ENCODE results near the gene CLDN19.

CLDN19 gene

DNA sequence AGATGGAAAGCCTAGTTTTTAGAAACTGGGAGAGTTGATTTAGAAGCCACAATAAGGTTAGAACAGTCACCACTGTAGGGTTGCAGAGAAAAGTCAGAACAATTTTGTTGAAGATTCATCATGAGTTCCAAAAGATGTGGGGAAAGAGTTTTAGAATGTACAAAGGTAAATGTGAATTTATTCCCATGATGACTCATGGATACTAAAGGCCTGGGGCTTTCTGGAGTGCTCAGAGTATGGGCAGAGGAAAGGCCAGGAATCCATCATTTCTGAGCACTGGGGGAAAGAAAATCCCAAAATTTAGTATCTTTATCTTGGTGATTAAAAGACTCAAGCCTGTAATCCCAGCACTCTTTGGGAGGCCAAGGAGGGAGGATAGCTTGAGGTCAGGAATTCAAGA is 40.0 kb downstream of the CLDN19 start:
- H3K4me1 ChIP-seq (ENCODE audit: control insufficient read depth, insufficient read depth, low read length, poor library complexity, severe bottlenecking) = no peaks in the 10 kb centered on the region
- H3K36me3 ChIP-seq (ENCODE audit: control insufficient read depth, insufficient read depth, low read length) = peaks cover 98% of the 10 kb centered on the region
- no peaks in the 10 kb centered on the region for H3K9me3 ChIP-seq (ENCODE audit: control insufficient read depth, low read length)
- H3K4me3 ChIP-seq (ENCODE audit: extremely low read depth, insufficient read depth, low read length, poor library complexity, severe bottlenecking) = no peak overlapping the region
- H3K27ac ChIP-seq (ENCODE audit: low read depth, low read length, severe bottlenecking) = no peak overlapping the region

DNA sequence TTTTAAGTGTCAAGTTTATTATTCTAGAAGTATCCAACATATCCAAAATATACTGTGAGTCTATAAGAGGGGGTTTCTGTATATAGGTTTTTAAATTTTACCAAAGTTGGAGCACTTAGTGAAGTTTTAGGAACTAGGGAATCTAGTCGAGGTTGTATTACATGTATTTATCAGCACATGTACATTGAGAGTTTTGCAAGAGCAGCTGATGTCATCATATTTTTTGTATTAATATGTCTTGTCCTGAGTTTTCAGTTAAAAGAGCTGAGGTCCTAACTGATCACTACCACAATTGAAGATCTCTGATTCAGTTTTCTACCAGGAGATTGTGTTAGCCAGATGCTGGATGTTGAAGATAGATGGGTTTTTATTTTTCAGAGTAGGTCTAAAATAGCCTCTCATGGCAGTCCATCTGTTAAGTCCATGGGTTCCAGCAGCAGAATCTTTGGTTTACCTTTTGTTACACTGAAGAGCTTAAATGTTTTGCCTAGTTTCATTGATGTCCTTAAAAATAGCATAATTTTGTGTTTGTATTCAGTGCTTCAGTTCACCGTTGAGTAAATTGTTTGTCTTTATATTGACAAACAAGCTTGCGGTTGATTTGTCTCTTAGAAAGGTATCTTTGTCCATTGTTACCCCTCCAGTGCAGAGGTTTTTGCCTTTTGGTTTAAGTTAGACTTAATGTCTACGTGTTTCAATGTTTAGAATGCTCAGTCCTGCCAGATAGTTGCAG is 41.8 kb downstream of the CLDN19 start:
- 100% methylated on average over 2 to 3 of the region's 4 CpGs for WGBS, 2 experiments (ENCODE audit: insufficient coverage in 2 of 2)
- H3K4me3 ChIP-seq (ENCODE audit: extremely low read depth, insufficient read depth, low read length, poor library complexity, severe bottlenecking) = no peak overlapping the region
- no peaks in the 10 kb centered on the region for H3K9me3 ChIP-seq (ENCODE audit: control insufficient read depth, low read length)
- H3K36me3 ChIP-seq (ENCODE audit: control insufficient read depth, insufficient read depth, low read length) = peaks cover 98% of the 10 kb centered on the region
- H3K4me1 ChIP-seq (ENCODE audit: control insufficient read depth, insufficient read depth, low read length, poor library complexity, severe bottlenecking) = no peaks in the 10 kb centered on the region
- no peak overlapping the region for H3K27ac ChIP-seq (ENCODE audit: low read depth, low read length, severe bottlenecking)

DNA sequence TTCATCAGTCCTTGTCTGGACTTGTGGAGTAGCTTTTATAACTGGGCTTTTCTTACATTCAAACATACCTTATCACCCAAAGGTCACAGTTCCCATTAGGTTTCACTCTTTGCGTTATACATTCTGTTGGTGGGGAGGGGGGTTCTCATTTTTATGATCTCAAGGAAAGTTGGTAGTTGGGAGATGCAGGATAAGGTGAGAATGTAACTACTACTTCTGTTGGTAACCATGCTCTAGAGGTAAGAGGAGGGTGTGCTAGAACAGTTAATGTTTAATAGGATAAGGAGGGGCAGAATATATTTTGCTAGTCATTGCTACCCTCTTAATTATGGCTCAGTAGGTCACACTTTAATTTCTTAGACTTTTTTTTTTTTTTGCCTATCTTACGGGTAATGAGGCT is 47.1 kb downstream of the CLDN19 start:
- Histone ChIP-seq H3K4me1 (ENCODE audit: control insufficient read depth, insufficient read depth, low read length, poor library complexity, severe bottlenecking) (no peaks in the 10 kb centered on the region), H3K9me3 (ENCODE audit: control insufficient read depth, low read length) (no peaks in the 10 kb centered on the region), H3K4me3 (ENCODE audit: extremely low read depth, insufficient read depth, low read length, poor library complexity, severe bottlenecking) (no peak overlapping the region), H3K36me3 (ENCODE audit: control insufficient read depth, insufficient read depth, low read length) (peaks cover 86% of the 10 kb centered on the region), H3K27ac (ENCODE audit: low read depth, low read length, severe bottlenecking) (no peak overlapping the region)
- no CpG with 5 or more reads among the region's 2 CpGs for WGBS, 2 experiments (ENCODE audit: insufficient coverage in 2 of 2)

DNA sequence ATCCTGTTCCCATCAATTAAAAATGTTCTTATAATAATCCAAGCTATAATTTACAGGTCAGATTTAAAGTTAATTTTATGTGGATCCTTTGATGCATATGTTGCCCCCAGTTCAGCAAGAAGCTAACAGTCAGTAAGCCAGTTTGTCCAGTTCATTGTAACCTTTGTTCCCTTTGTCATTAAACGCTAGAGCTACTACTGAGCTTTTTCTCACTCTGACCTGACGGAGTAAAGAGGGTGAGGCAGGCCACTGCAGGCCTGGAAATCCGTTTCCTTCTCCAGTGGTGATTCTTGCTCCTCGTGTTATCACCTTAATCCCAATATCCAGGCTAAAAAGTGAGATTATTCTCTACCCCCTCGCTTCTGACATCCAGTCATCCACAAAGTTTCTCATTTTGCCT is 47.6 kb downstream of the CLDN19 start:
- 41 to 56% methylated on average over 5 of the region's 5 CpGs for WGBS, 2 experiments (ENCODE audit: insufficient coverage in 2 of 2)
- Histone ChIP-seq H3K9me3 (ENCODE audit: control insufficient read depth, low read length) (no peaks in the 10 kb centered on the region), H3K4me1 (ENCODE audit: control insufficient read depth, insufficient read depth, low read length, poor library complexity, severe bottlenecking) (no peaks in the 10 kb centered on the region), H3K4me3 (ENCODE audit: extremely low read depth, insufficient read depth, low read length, poor library complexity, severe bottlenecking) (no peak overlapping the region), H3K36me3 (ENCODE audit: control insufficient read depth, insufficient read depth, low read length) (peaks cover 86% of the 10 kb centered on the region), H3K27ac (ENCODE audit: low read depth, low read length, severe bottlenecking) (no peak overlapping the region)

DNA sequence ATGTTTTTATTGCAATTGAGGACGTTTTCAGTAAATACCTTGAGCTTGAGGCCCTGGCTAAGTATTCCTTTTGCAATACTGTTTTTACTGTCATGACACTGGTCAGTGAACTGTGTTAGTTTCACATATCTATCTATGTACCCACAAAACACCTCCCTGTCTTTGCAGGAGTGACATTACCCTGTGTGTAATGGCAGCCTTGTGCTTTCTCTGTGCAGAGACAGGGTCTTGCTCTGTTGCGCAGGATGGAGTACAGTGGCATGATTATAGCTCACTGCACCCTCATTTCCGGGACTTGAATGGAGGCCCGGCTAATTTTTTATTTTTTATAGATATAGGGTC is 48.9 kb downstream of the CLDN19 start:
- no peaks in the 10 kb centered on the region for H3K9me3 ChIP-seq (ENCODE audit: control insufficient read depth, low read length)
- H3K27ac ChIP-seq (ENCODE audit: low read depth, low read length, severe bottlenecking) = no peak overlapping the region
- H3K4me1 ChIP-seq (ENCODE audit: control insufficient read depth, insufficient read depth, low read length, poor library complexity, severe bottlenecking) = peaks cover 2% of the 10 kb centered on the region
- H3K4me3 ChIP-seq (ENCODE audit: extremely low read depth, insufficient read depth, low read length, poor library complexity, severe bottlenecking) = no peak overlapping the region
- peaks cover 85% of the 10 kb centered on the region for H3K36me3 ChIP-seq (ENCODE audit: control insufficient read depth, insufficient read depth, low read length)
- WGBS, 2 experiments (ENCODE audit: insufficient coverage in 2 of 2) = 100% methylated on average over 1 of the region's 4 CpGs

DNA sequence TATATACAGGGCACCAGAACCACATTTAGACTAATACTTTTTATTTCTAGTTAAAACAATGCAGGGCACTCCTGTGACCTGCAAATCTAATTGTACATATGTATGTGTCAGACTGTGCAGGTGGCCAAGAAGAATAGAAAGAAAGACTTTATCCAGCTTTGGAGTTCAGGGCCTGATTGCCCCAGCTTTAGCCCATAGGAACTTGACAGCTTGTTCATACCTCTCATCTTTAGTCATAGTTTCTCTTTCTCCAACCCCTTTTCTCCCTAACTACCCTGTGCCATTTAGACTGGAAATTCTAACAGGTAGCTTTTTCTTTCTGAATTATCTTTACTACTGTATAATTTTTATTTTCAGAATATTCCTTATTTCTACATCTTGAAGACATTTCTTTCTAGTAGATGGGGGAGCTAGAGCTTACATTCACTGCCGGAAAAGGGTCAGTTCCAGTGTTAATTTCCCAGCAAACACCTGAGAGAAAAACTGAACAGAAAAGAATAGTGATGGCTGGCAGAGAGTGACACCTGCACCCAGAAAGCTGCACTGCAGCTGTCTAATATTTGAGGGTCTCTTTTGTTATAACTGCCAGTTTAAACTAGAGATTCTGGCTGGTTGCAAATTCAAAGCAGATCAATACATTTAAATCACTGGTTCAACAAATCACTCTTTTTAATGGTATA is 49.4 kb downstream of the CLDN19 start:
- Histone ChIP-seq H3K4me1 (ENCODE audit: control insufficient read depth, insufficient read depth, low read length, poor library complexity, severe bottlenecking) (peaks cover 7% of the 10 kb centered on the region), H3K9me3 (ENCODE audit: control insufficient read depth, low read length) (no peaks in the 10 kb centered on the region), H3K4me3 (ENCODE audit: extremely low read depth, insufficient read depth, low read length, poor library complexity, severe bottlenecking) (no peak overlapping the region), H3K27ac (ENCODE audit: low read depth, low read length, severe bottlenecking) (no peak overlapping the region), H3K36me3 (ENCODE audit: control insufficient read depth, insufficient read depth, low read length) (peaks cover 84% of the 10 kb centered on the region)
- no CpG with 5 or more reads among the region's 1 CpG for WGBS, 2 experiments (ENCODE audit: insufficient coverage in 2 of 2)

DNA sequence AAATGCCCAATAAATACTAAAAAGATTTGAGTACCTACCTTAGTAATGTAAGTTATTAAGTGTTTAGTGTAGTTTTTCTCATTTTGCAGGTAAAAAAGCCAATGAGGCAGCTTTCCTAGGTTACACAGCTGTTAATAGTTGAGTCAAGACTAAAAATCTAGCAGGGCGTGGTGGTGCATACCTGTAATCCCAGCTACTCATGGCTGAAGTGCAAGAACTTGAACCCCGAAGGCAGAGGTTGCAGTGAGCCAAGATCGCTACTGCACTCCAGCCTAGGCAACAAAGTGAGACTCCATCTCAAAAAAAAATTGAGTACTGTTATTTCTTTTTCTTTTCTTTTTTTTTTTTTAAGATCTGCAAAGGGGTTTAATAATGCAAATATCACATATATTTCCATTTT is 50.1 kb downstream of the CLDN19 start:
- peaks cover 10% of the 10 kb centered on the region for H3K4me1 ChIP-seq (ENCODE audit: control insufficient read depth, insufficient read depth, low read length, poor library complexity, severe bottlenecking)
- H3K4me3 ChIP-seq (ENCODE audit: extremely low read depth, insufficient read depth, low read length, poor library complexity, severe bottlenecking) = no peak overlapping the region
- no peaks in the 10 kb centered on the region for H3K9me3 ChIP-seq (ENCODE audit: control insufficient read depth, low read length)
- peaks cover 84% of the 10 kb centered on the region for H3K36me3 ChIP-seq (ENCODE audit: control insufficient read depth, insufficient read depth, low read length)
- 93 to 100% methylated on average over 2 of the region's 3 CpGs for WGBS, 2 experiments (ENCODE audit: insufficient coverage in 2 of 2)
- no peak overlapping the region for H3K27ac ChIP-seq (ENCODE audit: low read depth, low read length, severe bottlenecking)

DNA sequence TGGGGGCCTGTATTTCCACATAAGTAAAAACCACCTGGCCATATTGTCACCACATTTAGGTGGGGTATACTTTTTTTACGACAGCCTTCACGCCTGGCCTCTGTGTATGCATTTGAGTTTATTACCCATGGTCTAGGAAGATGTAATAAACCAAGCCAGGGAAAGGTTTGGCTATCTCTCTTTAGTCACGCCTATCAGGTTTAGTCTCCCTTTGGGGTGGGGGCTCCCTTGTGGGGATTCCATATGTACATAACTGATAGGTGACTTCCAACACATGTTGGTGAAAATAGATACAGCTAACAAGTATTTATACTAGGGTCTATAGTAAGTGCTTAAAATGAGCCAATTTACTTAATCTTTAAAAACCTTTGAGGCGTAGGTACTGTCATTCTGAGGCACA is 53.6 kb downstream of the CLDN19 start:
- H3K4me1 ChIP-seq (ENCODE audit: control insufficient read depth, insufficient read depth, low read length, poor library complexity, severe bottlenecking) = peaks cover 15% of the 10 kb centered on the region
- no peak overlapping the region for H3K27ac ChIP-seq (ENCODE audit: low read depth, low read length, severe bottlenecking)
- no peak overlapping the region for H3K4me3 ChIP-seq (ENCODE audit: extremely low read depth, insufficient read depth, low read length, poor library complexity, severe bottlenecking)
- peaks cover 72% of the 10 kb centered on the region for H3K36me3 ChIP-seq (ENCODE audit: control insufficient read depth, insufficient read depth, low read length)
- H3K9me3 ChIP-seq (ENCODE audit: control insufficient read depth, low read length) = no peaks in the 10 kb centered on the region
- WGBS, 2 experiments (ENCODE audit: insufficient coverage in 2 of 2) = 100% methylated on average over 1 of the region's 4 CpGs

DNA sequence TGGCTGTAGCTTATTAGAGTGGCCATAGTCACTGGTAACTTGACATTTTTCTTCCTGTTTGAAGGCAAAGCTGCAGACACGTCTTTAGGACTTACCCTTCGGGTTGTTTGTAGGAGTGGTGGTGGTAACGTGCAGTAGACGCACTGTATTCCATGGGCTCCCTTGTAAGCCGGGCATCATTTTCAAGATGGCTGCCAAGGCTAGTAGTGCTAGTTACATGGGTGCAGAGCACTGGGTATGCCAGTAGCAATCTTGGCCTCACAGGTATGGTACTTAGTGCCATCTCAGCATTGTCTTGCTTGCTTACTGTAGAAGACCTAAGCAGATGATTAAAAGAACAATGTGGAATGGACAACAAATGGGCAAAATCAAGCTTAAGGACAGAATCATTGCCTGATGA is 55.9 kb downstream of the CLDN19 start:
- peak overlapping the region; percentile 77 for H3K4me3 ChIP-seq (ENCODE audit: extremely low read depth, insufficient read depth, low read length, poor library complexity, severe bottlenecking)
- no peaks in the 10 kb centered on the region for H3K9me3 ChIP-seq (ENCODE audit: control insufficient read depth, low read length)
- peaks cover 60% of the 10 kb centered on the region for H3K36me3 ChIP-seq (ENCODE audit: control insufficient read depth, insufficient read depth, low read length)
- H3K27ac ChIP-seq (ENCODE audit: low read depth, low read length, severe bottlenecking) = no peak overlapping the region
- 0 to 3% methylated on average over 1 to 5 of the region's 5 CpGs for WGBS, 2 experiments (ENCODE audit: insufficient coverage in 2 of 2)
- H3K4me1 ChIP-seq (ENCODE audit: control insufficient read depth, insufficient read depth, low read length, poor library complexity, severe bottlenecking) = peaks cover 15% of the 10 kb centered on the region
